Mononuclear cell (primary cell): Measurements from ENCODE around the gene RAP1A. TPM values are rescaled to one million over a fixed set of nuclear protein-coding genes. Genes with fewer than 3 reads are reported as not detected.

Source experiments
- H3K27me3 ChIP-seq: 2 replicates; pipeline ENCODE4 v1.6.0; 2011; ENCODE audit warnings: low read length, control low read depth; ENCODE audit not compliant: insufficient read depth
- H3K4me1 ChIP-seq: 2 replicates; pipeline ENCODE4 v1.5.1; 2011; ENCODE audit warnings: mild to moderate bottlenecking, low read length, control low read depth; ENCODE audit not compliant: insufficient read depth
- H3K4me3 ChIP-seq: 2 replicates; pipeline ENCODE4 v1.5.1; 2011; ENCODE audit warnings: mild to moderate bottlenecking, low read length, moderate library complexity
- H3K9me3 ChIP-seq: 2 replicates; pipeline ENCODE4 v1.5.1; 2011; ENCODE audit warnings: low read depth, mild to moderate bottlenecking, control low read depth, low read length
- total RNA-seq: library from RNA; depleted of rRNA; stranded (reverse); fragments of >200 nt; gene quantifications from one replicate; pipeline ENCODE4 v1.2.3, GENCODE V29; 2012

Gene RAP1A
- total RNA-seq, 1 donor: 45.2 TPM

DNA sequence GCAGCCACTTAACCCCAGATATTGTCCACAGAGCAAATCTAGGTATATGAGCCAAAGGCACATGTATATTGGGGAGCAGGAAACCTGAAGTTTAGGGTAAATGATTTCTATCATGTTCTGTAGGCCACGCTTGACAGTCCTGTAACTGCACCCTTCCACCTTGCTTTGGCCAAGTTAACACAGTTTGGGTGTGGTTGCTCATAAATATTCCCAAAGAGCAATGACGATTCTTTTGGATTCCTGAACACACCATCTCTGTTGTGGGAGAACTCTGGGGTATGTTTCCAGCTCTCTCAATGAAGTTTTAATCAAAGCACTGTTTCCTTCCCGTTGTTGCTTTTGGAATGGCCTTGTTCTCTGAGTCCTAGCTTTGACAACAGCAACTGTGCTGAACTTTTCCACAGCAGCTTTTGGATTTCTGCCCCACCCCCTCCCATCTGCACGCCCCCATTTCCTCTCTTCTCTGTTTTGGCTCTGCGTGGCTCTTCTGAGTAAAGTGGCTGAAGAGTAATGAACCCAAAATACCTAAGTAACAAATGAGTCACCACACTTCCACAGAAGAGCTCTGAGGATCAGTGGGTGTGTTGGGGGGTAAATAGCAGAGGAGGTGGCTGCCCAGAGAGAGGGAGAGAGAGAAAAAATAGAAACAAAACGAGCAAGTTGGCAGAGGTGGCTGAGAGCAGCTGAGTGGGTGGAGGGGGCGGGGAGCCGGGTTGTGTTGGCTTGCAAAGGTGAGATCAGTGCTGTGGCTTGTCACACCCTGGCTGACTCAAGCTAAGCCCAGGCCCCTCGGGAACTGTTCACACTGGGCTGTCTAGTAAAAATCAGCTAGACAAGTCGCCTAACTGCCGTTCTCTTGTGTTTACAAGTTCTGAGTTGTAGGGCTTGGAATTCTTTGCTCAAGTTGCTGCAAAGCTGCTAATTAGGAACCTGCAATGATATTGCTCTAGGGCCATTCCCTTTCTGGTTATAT, 26.9 kb upstream of the RAP1A start:
- no peak overlapping the region for H3K4me3 ChIP-seq
- no peaks in the 10 kb centered on the region for H3K9me3 ChIP-seq
- no peaks in the 10 kb centered on the region for H3K27me3 ChIP-seq
- H3K4me1 ChIP-seq: peaks cover 54% of the 10 kb centered on the region

DNA sequence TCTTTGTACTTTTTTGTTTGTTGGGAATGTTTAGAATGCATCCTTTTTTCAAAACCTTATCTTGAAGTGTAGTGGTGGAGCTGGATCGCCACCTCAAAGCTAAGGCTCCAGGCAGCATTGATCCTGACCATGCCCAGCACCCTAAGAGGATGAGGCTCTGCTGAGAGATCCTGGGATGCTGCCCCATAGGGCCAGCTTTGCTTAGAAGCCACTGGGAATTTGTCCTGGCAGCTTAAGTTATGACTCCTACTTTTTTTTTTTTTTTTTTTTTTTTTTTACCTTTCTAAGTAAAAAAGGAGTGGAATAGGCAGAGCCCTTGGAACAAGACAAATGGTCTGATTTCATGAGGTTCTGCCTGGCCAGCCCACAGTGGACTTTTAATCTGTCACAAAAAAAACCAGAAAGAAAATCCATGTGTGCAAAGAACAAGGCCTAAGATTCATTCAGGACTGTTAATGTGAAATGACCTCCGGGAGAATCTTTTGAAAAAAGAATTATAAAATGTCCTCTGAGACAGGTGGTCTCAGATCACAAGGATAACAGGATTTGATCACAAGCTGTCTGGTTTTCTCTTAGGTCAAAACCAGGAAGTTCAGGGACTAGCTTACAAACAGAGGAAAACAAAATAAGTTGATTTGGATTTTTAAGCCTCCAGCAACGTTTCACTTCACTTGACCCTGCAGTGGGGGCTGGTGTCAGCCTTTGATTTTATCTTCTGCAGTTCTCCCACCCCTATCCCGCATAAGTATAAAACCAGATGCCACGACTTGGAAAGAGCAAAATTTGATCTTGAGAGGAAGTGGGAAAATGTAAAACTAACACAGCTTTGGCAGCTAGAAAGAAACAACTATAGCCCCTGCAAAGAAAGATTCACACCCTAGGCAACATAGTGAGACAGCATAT, 25.9 kb upstream of the RAP1A start:
- Histone ChIP-seq H3K4me3 (no peak overlapping the region), H3K27me3 (no peaks in the 10 kb centered on the region), H3K4me1 (peaks cover 59% of the 10 kb centered on the region), H3K9me3 (no peaks in the 10 kb centered on the region)

- Histone ChIP-seq H3K4me1 (peaks cover 65% of the 10 kb centered on the region), H3K9me3 (no peaks in the 10 kb centered on the region), H3K4me3 (no peak overlapping the region), H3K27me3 (no peaks in the 10 kb centered on the region)
These were observed 25.3 kb upstream of the RAP1A start for GRCh38 chr1:111594306-111594693.

GRCh38 chr1:111595807-111596206, 23.8 kb upstream of the RAP1A start:
- H3K4me1 ChIP-seq: peaks cover 77% of the 10 kb centered on the region
- H3K9me3 ChIP-seq: no peaks in the 10 kb centered on the region
- H3K4me3 ChIP-seq: no peak overlapping the region
- H3K27me3 ChIP-seq: no peaks in the 10 kb centered on the region

GRCh38 chr1:111596499-111596898, 23.1 kb upstream of the RAP1A start:
- Histone ChIP-seq H3K9me3 (no peaks in the 10 kb centered on the region), H3K4me1 (peaks cover 84% of the 10 kb centered on the region), H3K27me3 (no peaks in the 10 kb centered on the region), H3K4me3 (no peak overlapping the region)

DNA sequence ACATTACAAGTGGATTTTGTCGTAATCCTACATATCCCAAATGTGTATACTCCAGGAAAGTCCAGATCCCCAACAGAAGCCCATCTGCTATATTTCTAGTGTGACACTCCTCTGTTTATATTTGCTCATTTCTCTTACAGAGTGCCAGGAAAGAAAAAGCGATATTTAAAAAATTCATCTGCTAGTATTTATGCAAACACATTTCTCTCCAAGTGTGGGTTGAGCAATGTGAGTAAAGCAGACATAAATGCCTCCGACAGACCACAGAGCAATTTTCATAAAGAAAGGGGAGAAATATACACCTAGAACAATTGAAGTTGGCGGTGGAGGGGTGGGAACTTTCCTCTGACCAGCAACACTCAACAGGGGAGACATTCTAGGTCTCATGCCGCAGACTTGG, 22.2 kb upstream of the RAP1A start:
- H3K4me3 ChIP-seq: no peak overlapping the region
- H3K27me3 ChIP-seq: no peaks in the 10 kb centered on the region
- H3K9me3 ChIP-seq: no peaks in the 10 kb centered on the region
- H3K4me1 ChIP-seq: peaks cover 87% of the 10 kb centered on the region

DNA sequence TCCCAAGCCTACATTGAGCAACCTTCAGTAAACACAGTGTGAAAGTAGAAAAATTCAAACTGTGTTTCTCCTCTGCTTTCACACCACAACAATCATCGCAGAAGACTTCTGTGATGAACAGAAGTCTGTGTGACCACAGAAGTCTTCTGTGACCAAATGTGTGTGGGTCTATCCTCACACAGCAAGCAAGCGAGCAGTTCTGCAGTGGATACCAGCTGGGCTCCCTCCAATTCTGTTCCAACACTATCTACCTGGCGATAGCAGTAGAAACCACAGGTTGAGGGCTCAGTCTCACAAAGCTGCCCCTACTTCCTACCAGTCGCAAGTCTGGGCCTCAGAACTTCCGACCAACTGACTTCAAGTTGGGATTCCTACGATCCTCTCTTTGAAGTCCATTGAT, 21.0 kb upstream of the RAP1A start:
- no peak overlapping the region for H3K4me3 ChIP-seq

DNA sequence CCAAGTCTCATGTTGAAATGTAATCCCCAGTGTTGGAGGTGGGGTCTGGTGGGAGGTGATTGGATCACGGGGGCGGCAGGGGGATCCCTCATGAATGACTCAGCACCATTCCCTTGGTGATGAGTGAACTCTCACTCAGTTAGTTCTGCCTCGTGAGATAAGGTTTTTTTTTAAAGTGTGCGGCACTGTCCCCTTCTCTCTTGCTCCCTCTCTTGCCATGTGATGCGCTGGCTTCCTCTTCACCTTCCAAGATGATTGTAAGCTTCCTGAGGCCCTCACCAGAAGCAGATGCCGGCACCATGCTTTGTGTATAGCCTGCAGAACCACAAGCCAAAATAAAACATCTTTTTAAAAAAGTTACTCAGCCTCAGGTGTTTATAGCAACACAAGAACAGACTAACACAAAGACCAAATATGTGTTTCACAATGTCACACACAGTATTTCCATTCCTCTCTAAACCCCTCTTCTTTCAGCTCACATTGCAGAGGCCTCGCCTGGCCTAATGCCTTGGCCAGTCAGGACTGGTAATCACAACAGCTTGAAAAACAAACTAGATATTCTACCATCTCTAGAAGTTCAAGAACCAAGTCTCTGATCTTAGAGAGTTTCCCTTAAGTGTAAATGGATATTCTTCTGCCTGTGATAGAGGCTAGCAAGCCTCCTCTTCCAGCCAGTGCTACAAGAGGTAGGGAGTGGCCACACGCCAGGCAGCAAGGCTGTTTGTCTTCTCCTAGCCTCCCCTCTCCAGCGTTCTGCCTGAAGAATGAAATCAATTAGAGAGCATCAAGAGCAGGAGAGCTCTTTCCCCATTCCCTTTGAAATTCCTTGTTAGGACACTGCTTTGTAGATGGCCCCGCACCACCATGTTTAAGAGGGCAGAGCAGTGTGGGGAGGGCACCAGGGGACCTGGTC, 19.6 kb upstream of the RAP1A start:
- Histone ChIP-seq H3K27me3 (no peaks in the 10 kb centered on the region), H3K4me1 (peaks cover 90% of the 10 kb centered on the region), H3K4me3 (no peak overlapping the region), H3K9me3 (no peaks in the 10 kb centered on the region)

More for the DNA sequence above, 21.0 kb upstream of the RAP1A start:
- Histone ChIP-seq H3K9me3 (no peaks in the 10 kb centered on the region), H3K4me1 (peaks cover 87% of the 10 kb centered on the region), H3K27me3 (no peaks in the 10 kb centered on the region)

DNA sequence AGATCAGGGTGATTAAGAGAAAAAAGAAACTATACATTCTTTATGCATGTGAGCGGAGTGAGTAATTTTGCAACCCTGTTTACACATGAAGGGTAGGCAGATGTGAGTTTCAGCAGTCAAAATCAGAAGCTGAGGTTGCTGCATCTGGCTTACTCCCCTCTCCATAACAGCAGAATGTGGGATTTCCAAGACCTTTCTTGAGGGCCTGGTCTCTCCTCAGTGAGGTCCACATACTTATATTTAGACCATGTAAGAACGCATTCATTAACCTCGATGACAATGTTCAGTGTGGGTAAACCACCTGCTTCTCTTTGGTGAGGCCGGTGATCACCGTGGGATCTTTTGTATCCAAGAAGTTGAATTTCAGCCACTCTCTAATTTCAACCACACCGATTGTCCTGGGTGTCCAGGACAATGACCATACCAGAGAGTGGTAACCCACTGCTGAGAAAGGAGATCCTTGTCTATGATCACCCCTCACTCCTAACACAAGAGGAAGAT, 18.7 kb upstream of the RAP1A start:
- Histone ChIP-seq H3K4me3 (no peak overlapping the region), H3K9me3 (no peaks in the 10 kb centered on the region), H3K4me1 (peaks cover 90% of the 10 kb centered on the region), H3K27me3 (no peaks in the 10 kb centered on the region)

GRCh38 chr1:111602302-111602701, 17.3 kb upstream of the RAP1A start:
- H3K4me1 ChIP-seq: peaks cover 83% of the 10 kb centered on the region
- H3K4me3 ChIP-seq: no peak overlapping the region

GRCh38 chr1:111602974-111603373, 16.6 kb upstream of the RAP1A start:
- peaks cover 79% of the 10 kb centered on the region for H3K4me1 ChIP-seq
- H3K9me3 ChIP-seq: no peaks in the 10 kb centered on the region
- H3K4me3 ChIP-seq: no peak overlapping the region
- no peaks in the 10 kb centered on the region for H3K27me3 ChIP-seq

More at GRCh38 chr1:111602302-111602701, 17.3 kb upstream of the RAP1A start:
- Histone ChIP-seq H3K9me3 (no peaks in the 10 kb centered on the region), H3K27me3 (no peaks in the 10 kb centered on the region)

DNA sequence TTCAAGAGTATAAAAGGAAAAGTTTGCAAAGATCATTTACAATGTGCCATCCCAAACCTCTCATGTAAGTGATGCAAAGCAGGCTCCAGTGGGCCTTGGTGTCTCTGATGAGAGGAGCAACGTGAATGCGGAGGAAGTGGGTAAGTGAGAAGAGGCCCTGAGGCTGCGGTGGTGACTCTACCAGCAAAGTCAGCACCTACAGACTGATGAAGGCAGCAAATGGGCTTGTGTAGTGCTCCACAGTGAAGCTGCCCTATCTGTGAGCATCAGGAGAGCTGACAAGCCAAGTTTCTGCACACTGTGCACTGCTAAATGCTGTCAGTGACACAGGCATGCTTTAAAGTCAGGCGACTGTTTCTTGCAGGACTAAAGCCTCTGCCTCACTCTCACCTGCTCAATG, 15.6 kb upstream of the RAP1A start:
- Histone ChIP-seq H3K4me1 (peaks cover 71% of the 10 kb centered on the region), H3K27me3 (no peaks in the 10 kb centered on the region), H3K9me3 (no peaks in the 10 kb centered on the region), H3K4me3 (no peak overlapping the region)

DNA sequence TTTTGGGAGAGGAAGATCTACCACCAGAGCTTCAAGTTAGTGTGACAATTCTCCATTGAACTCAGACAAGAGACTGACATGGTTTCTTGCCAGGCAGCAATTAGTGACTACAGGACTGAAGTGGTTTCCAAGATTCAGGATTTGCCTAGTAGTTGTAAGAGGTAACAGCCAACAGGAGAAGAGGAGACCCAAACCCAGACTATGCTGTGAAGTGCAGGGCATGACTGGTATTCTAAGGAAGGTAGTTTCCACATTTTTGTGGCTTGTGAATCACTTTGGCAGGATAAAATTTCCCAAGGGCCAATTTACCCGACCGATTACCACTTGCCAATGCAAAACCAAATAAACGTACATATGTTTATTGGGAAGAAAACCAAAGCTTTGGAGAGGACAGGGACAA, 14.7 kb upstream of the RAP1A start:
- no peaks in the 10 kb centered on the region for H3K9me3 ChIP-seq
- H3K4me3 ChIP-seq: no peak overlapping the region
- peaks cover 64% of the 10 kb centered on the region for H3K4me1 ChIP-seq
- no peaks in the 10 kb centered on the region for H3K27me3 ChIP-seq

DNA sequence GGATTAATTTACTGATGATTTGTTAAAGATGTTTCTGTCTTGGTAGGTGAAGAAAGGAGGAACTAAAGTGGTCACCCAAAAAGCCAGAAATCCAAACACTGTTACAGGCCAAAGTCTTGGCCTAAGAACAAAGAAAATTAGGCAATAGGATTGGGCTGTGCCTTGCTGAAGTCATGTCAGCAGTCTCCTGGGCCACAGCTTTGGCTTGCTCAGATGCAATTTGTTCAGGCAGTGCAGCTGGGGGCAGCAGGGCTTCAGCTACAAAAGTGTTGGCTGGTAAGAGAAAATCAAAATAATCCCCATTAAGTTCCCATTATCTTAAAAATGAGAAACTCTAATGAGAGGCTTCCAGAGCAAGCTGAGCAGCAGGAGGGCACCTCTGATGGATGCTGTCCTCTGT, 14.0 kb upstream of the RAP1A start:
- Histone ChIP-seq H3K4me1 (peaks cover 58% of the 10 kb centered on the region), H3K27me3 (no peaks in the 10 kb centered on the region)

More for the DNA sequence above, 14.0 kb upstream of the RAP1A start:
- Histone ChIP-seq H3K4me3 (no peak overlapping the region), H3K9me3 (no peaks in the 10 kb centered on the region)
